ENCODE measurements around the gene ELF5.
A peak's percentile ranks its signal among the peaks of the same experiment; 100 is the strongest.

Gene ELF5

DNA sequence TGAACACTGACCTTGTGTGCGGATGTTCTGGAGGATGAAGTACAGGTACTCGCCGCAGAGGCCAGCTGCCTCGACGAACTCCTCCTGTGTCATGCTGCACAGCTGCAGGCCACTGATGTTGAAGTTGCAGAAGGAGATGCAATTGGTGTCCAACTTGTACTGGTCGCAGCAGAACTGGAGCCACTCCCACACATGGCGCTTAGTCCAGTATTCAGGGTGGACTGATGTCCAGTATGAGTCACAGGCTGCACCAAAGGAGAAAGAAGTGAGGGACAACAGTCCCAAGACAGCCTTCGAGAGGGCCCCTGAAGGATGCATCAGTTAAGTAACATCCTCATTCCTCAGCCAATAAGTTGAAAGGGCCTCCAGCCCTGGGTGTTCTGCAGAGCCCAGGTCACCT, 20.1 kb downstream of the ELF5 start:
- no peak for TF ChIP-seq ZFX (IDR thresholded peaks at IDR 0.05; ENCODE audit: borderline replicate concordance)
- TF ChIP-seq, protein P1, sequence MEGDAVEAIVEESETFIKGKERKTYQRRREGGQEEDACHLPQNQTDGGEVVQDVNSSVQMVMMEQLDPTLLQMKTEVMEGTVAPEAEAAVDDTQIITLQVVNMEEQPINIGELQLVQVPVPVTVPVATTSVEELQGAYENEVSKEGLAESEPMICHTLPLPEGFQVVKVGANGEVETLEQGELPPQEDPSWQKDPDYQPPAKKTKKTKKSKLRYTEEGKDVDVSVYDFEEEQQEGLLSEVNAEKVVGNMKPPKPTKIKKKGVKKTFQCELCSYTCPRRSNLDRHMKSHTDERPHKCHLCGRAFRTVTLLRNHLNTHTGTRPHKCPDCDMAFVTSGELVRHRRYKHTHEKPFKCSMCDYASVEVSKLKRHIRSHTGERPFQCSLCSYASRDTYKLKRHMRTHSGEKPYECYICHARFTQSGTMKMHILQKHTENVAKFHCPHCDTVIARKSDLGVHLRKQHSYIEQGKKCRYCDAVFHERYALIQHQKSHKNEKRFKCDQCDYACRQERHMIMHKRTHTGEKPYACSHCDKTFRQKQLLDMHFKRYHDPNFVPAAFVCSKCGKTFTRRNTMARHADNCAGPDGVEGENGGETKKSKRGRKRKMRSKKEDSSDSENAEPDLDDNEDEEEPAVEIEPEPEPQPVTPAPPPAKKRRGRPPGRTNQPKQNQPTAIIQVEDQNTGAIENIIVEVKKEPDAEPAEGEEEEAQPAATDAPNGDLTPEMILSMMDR (IDR thresholded peaks at IDR 0.05) = no peak
- H3K27ac ChIP-seq = no peak overlapping the region

DNA sequence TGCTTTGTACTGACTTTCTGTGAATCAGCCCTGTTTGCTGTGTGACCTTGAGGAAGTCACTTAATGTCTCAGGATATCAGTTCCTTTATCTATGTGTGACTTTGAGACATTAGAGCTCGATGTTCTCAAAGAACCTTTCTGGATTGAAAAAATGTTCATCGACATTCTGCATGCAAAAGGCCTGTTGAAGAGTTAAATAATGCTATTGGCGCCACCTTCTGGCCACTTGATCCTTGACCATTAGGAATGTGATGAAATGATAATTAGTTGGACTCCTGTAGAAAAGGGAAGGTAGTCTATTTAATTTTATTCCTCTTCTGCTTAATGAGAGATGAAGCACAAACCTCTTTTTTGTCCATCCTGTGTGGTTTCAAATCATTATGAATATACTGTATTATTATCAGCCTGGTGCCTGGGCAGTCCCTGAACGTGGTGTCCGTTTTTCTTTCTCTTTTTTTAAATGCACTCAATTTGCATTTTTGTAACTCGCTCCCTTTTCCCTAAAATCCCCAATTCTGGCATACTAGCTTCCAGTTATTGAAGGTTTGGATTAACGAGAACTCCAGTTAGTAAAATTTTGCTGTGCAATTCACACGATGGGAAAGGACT, 20.7 kb downstream of the ELF5 start:
- H3K27ac ChIP-seq = no peak overlapping the region
- TF ChIP-seq, protein P1 (IDR thresholded peaks at IDR 0.05) = peak; percentile 80
- TF ChIP-seq ZFX (IDR thresholded peaks at IDR 0.05; ENCODE audit: borderline replicate concordance) = no peak

DNA sequence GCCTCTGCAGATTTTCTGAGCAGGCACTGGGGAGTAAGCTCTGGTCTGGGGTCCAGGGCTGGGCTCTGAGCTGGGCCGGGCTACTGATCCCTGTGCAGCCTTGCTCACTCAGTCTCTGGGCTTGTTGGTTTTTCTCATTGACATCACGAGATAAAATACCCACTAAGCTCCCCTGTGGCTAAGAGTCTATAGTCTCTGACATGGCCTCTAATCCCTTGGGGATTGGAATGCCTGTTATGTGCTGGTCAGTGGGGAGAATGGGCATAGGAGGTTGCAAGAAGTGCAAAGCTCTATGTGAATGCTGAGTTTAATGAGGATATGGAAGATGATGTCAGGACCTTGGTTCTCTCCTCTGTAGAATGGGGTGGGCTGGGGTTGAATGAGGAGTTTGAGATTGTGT, 23.3 kb downstream of the ELF5 start:
- no peak overlapping the region for H3K27ac ChIP-seq
- no peak for TF ChIP-seq ZFX (IDR thresholded peaks at IDR 0.05; ENCODE audit: borderline replicate concordance)
- TF ChIP-seq, protein P1 (IDR thresholded peaks at IDR 0.05) = no peak

DNA sequence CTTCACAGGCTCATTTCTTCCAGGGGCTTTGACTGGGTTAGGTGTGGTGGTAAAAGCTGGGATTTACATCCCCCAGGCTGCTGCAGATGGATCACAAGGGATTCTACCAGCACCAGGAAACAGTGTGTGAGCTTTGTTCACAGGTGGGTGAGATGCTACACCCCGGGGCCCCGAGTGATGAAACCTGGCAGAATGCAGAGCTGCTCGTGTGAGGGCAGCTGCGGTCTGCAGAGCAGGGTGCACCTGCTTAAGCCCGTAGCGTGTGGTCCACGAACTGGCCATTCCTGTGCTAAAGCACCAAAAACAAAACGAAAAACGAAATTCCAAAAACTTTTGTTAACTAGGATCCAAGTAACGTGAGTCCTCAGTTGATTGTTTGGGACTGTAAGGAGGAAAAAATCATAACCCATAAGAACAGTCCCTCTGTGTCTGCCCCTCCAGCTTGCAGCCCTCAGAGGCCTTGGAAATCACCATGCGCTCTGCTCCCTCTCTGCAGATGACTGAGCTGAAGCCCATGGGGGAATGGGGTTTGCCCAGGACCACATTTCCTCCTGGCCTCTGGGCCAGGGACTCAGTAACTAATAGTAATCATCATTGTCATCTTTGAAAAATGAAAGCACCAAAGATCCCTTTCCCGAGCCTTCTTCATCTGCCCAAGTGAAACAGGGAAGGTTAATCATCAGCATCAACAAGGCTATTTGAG, 24.6 kb downstream of the ELF5 start:
- no peak overlapping the region for H3K27ac ChIP-seq
- TF ChIP-seq, protein P1 (IDR thresholded peaks at IDR 0.05) = no peak
- TF ChIP-seq ZFX (IDR thresholded peaks at IDR 0.05; ENCODE audit: borderline replicate concordance) = no peak

DNA sequence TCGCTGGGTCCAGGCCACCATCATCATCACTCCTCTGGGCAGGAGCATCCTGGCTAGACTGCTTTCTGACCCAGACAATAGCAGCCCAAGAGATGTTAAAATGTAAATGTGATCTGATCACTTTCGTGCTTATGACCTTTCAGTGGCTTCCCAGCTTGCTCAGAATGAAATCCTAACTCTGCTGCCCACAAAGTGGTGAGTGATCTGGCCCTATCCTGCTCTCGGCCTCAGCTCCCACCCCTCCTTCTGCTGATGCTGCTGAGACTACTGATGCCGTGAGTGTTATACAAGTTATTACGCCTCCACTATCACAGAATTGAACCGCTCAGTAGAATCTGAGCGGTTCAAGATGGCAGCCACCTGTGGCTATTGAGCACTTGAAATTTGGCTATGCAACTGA, 26.2 kb downstream of the ELF5 start:
- H3K27ac ChIP-seq = no peak overlapping the region
- TF ChIP-seq, protein P1 (IDR thresholded peaks at IDR 0.05) = no peak
- TF ChIP-seq ZFX (IDR thresholded peaks at IDR 0.05; ENCODE audit: borderline replicate concordance) = no peak

DNA sequence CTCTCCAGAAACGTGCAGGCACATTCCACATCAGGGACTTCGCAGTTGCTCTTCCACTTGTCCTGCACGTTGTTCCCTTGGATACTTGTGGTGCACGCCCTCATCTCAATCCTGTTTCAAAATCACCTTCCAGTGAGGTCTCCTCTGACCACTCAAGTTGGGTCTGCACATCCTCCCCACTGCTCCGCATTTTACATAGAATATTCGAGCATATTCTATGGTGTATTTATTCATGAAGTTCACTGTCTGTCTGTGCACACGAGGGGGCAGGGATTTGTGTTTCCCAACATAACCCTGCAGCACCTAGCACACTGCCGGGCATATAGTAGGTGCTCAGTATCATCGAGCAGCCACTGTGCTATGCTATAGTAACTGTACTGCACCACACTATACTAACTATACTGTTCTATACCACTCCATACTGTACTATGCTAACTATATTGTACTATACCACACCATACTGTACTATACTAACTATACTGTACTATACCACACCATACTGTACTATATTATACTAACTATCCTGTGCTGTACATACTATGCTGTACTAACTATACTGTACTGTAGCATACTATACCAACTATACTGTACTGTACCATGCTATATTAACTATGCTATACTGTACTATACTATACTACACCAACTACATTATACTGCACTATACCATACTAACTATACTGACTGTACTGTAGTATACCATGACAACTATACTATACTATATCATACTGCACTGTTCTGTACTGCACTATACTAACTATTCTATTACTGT, 30.3 kb downstream of the ELF5 start:
- H3K27ac ChIP-seq = no peak overlapping the region
- TF ChIP-seq, protein P1 (IDR thresholded peaks at IDR 0.05) = no peak
- no peak for TF ChIP-seq ZFX (IDR thresholded peaks at IDR 0.05; ENCODE audit: borderline replicate concordance)

DNA sequence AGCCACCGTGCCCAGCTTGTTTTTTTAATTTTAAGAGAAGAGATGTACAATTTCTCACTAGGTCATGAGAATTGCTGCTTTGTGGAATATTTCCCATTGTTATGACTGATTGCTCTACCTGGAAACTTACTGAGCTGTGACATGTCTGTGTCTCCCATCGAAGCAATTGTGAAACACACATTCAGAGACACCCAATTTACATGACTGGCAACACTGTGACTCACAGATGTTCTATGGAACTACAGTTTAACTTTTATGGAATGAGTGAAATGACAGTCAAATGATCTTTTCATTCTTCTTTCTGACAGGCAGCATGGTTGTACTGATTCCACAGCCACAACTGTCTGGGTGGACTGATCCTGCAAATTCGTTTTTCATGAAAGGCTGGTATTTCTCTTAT, 32.3 kb downstream of the ELF5 start:
- TF ChIP-seq ZFX (IDR thresholded peaks at IDR 0.05; ENCODE audit: borderline replicate concordance) = no peak
- TF ChIP-seq, protein P1 (IDR thresholded peaks at IDR 0.05) = no peak
- H3K27ac ChIP-seq = no peak overlapping the region
